HUES64 (cell line): ENCODE measurements around the gene HINT2.
A peak's percentile ranks its signal among the peaks of the same experiment; 100 is the strongest.

Experiments used
- H3K27ac ChIP-seq: 2 replicates; pipeline ENCODE4 v1.7.0; 2013; ENCODE audit warnings: low read depth, low read length, inconsistent platforms
- H3K27me3 ChIP-seq: 2 replicates; pipeline ENCODE4 v1.6.1; 2013; ENCODE audit warnings: mild to moderate bottlenecking, low read length; ENCODE audit not compliant: insufficient read depth
- H3K36me3 ChIP-seq: 2 replicates; pipeline ENCODE4 v1.6.1; 2013; ENCODE audit warnings: mild to moderate bottlenecking, low read length; ENCODE audit not compliant: insufficient read depth
- H3K4me1 ChIP-seq: 2 replicates; pipeline ENCODE4 v1.6.1; 2013; ENCODE audit warnings: mild to moderate bottlenecking, low read length, moderate library complexity; ENCODE audit not compliant: insufficient read depth
- H3K4me3 ChIP-seq: 2 replicates; pipeline ENCODE4 v1.5.1; 2013; ENCODE audit warnings: mild to moderate bottlenecking, low read length, moderate library complexity
- H3K9ac ChIP-seq: 2 replicates; pipeline ENCODE4 v1.6.1; 2013; ENCODE audit warnings: mild to moderate bottlenecking, low read depth, low read length
- H3K9me3 ChIP-seq: 2 replicates; pipeline ENCODE4 v1.6.1; 2013; ENCODE audit warnings: low read depth, low read length; ENCODE audit not compliant: insufficient read depth
- WGBS: fragments of 150-250, 120-280 bp; methylation state at CpG from one replicate; pipeline ENCODE4 v1.1.7; 2013; ENCODE audit warnings: missing lambda C conversion rate; 5-methylcytosine and 5-hydroxymethylcytosine counted together

Gene HINT2

DNA sequence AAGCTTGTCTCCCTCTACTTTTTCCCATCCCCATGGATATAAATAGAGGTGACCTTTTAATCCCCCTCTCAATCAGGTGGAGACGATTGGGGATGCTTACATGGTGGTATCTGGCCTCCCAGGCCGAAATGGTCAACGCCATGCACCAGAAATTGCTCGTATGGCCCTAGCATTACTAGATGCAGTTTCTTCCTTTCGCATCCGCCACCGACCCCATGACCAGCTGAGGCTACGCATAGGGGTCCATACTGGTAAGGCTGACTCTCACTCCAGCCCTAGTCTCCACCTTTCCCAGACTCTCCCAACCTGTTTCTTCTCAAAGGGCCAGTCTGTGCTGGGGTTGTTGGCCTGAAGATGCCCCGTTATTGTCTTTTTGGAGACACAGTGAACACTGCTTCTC is 6.4 kb downstream of the HINT2 start:
- H3K27me3 ChIP-seq, result 0 out of 2 replicates have a peak, but pooled peaks cover 3% of the 10 kb centered on the region
- H3K4me1 ChIP-seq, result 0 out of 2 replicates have a peak, but pooled peaks cover 5% of the 10 kb centered on the region
- WGBS, result 96% methylated on average over 9 of the region's 9 CpGs

DNA sequence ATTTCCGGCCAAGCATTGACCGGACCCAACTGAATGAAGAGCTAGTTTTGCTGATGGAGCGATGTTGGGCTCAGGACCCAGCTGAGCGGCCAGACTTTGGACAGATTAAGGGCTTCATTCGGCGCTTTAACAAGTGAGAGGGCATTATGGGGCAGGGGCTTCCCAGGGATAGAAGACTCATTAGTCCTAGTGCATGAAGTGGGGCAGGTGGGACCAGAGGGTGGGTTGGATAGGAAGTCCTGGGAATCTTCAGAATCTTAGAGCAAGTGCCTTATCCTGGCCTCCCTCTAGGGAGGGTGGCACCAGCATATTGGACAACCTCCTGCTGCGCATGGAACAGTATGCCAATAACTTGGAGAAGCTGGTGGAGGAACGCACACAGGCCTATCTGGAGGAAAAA is 8.7 kb downstream of the HINT2 start:
- no peaks in the 10 kb centered on the region for H3K4me1 ChIP-seq
- 94% methylated on average over 8 of the region's 8 CpGs for WGBS
- H3K9me3 ChIP-seq, result no peaks in the 10 kb centered on the region
- H3K27me3 ChIP-seq, result no peaks in the 10 kb centered on the region
- H3K36me3 ChIP-seq, result peaks cover 52% of the 10 kb centered on the region
- no peak overlapping the region for H3K27ac ChIP-seq
- no peak overlapping the region for H3K4me3 ChIP-seq
- no peak overlapping the region for H3K9ac ChIP-seq

More for the DNA sequence above, 6.4 kb downstream of the HINT2 start:
- H3K9me3 ChIP-seq, result no peaks in the 10 kb centered on the region
- H3K9ac ChIP-seq, result no peak overlapping the region
- no peak overlapping the region for H3K4me3 ChIP-seq
- no peak overlapping the region for H3K27ac ChIP-seq
- peaks cover 43% of the 10 kb centered on the region for H3K36me3 ChIP-seq

DNA sequence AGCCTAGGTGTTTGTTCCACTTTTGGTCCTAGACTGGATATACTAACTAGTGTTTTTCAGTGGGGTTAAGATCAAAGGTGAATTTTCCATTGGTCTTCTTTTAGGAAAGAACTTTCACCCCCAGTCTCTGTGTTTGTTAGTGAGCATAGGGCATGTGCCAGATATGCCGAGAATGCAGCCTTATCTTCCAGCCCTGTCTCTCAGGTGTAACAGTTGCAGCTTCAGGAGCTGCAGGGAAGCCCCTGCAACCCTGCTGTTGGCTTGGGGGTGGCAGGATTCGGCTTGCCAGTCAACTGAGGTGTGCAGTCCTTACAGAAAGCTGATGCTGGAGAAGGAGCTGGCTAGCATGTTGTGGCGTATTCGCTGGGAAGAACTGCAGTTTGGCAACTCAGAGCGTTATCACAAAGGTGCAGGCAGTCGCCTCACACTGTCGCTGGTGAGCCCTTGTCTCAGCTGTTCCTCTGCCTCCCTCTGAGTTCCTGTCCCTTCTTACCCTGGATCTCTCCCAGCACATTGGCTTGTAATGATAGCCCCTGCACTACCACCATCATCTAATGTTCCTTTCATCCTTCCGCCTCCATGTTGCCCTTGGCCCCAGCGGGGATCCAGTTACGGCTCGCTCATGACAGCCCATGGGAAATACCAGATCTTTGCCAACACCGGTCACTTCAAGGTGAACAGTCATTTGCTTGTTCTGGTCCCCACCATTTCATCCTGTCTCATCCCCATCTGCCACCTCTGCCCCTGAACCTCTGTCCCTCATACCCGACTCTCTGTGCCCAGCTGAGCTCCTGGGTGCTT is 13.3 kb downstream of the HINT2 start:
- H3K9ac ChIP-seq, result no peak overlapping the region
- H3K27me3 ChIP-seq, result no peaks in the 10 kb centered on the region
- no peaks in the 10 kb centered on the region for H3K4me1 ChIP-seq
- no peaks in the 10 kb centered on the region for H3K9me3 ChIP-seq
- H3K36me3 ChIP-seq, result peaks cover 28% of the 10 kb centered on the region
- no peak overlapping the region for H3K27ac ChIP-seq
- 94% methylated on average over 13 of the region's 13 CpGs for WGBS
- H3K4me3 ChIP-seq, result no peak overlapping the region

DNA sequence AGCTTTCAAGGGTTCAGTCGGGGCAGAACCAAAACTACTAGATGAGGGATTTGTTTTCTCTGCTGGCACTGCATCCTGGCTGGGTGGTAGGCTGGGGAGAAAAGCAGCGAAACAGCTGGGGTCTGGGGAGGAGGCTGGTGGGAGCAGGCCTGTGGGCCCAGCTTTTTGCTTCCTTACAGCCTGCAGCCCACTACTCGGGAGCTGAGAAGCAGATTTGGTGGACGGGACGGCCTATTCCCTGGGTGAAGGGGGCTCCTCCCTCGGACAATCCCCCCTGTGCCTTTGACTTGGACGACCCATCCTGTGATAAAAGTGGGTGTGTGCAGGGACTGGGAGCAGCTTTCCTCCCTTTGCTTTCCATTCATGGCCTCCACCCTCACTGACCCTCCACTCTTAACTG is 14.3 kb downstream of the HINT2 start:
- 91% methylated on average over 7 of the region's 7 CpGs for WGBS
- Histone ChIP-seq H3K9ac (no peak overlapping the region), H3K4me3 (no peak overlapping the region), H3K27me3 (no peaks in the 10 kb centered on the region), H3K36me3 (peaks cover 19% of the 10 kb centered on the region), H3K4me1 (no peaks in the 10 kb centered on the region), H3K9me3 (no peaks in the 10 kb centered on the region), H3K27ac (no peak overlapping the region)

DNA sequence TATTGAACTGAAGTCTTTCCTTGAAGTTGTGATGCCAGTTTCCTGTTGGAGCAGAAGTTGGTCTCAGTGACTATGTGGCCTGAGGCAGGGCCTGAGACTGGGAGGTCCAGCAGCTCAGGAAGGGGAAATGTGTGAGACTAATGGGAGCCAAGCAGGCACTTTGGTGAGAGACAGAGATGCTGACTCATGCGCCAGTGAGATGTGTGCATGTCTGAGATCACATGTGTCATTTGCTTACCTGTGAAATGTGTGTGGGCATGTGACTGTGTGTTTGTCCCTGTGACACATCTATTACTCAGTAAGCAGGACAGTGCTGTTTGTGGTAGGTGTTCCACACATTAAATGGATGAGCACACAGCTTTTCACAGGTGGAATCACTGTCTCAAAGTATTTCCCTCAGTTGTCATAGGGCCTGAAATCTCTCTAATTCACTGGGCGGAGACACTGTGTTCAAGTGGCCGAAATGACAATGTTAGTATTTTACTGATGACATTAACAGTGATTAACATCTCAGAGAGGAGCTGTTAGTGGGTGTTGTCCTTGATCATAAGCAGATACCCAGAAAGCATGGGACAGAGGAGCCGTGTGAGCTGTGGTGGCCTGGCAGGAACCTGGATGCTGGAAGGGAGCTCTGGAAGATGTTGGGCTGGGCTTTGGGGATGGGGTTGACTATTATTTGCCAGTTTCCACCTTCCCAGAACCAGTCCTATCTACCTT is 16.0 kb downstream of the HINT2 start:
- Histone ChIP-seq H3K9ac (no peak overlapping the region), H3K4me1 (no peaks in the 10 kb centered on the region), H3K9me3 (no peaks in the 10 kb centered on the region), H3K27me3 (no peaks in the 10 kb centered on the region), H3K36me3 (peaks cover 10% of the 10 kb centered on the region), H3K4me3 (no peak overlapping the region), H3K27ac (no peak overlapping the region)
- 90% methylated on average over 4 of the region's 4 CpGs for WGBS

DNA sequence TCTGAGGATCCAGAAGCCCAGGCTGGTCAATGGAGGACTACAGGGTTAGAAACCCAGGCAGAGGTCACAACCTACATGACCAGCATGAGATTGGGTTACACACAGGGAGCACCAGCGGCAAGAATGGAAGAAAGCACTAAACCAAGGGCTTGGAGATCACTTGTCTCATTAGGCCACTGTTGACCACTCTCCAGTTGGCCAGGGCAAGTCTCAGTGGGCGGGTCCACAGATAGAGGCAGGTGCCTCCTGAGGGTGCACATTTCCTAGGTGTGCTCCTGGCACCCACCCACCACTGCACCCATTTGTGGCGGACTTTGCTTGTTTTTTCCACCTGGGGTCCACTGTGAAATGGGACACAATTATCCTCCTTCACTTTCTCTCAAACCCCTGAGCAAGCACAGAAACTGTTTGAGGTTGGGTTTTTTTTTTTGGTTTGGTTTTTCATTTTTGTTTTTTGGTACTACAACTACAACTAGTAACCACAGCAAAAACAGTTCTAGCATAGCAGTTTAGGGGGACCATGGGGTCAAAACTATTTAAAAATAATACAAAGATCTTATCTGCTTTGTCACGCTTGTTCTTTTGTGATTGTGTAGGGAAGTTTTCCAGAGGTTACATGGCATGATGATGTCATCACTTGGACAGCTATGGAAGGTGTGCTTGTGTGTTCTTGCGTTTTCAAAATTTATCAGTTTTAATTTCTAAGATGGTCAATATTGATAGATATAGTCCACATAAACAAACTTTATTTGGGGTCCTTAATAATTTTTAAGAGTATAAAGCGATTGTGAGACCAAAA is 17.3 kb downstream of the HINT2 start:
- Histone ChIP-seq H3K9ac (no peak overlapping the region), H3K4me1 (no peaks in the 10 kb centered on the region), H3K9me3 (no peaks in the 10 kb centered on the region), H3K4me3 (no peak overlapping the region), H3K36me3 (peaks cover 5% of the 10 kb centered on the region), H3K27me3 (no peaks in the 10 kb centered on the region), H3K27ac (no peak overlapping the region)
- WGBS, result 95% methylated on average over 4 of the region's 6 CpGs

DNA sequence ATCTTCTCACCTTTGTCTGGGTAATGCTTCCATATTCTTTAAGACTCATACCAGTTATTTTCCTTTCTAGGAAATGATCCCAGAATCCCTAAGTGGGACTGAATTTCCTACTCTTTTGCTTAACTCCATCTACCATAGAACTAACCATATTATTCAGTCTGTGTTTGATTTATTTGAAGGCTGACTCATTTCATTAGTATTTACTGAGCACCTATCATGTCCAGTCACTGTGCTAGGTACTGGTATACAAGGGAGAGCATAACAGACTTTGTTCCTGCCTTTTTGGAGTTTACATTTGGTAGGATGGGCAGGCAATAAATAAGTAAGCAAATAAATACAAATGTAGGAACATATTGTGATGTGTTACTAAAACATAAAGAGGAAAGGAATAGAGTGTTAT is 19.1 kb downstream of the HINT2 start:
- no peak overlapping the region for H3K4me3 ChIP-seq
- H3K36me3 ChIP-seq, result no peaks in the 10 kb centered on the region
- no peak overlapping the region for H3K27ac ChIP-seq
- H3K9me3 ChIP-seq, result no peaks in the 10 kb centered on the region
- peaks cover 2% of the 10 kb centered on the region for H3K4me1 ChIP-seq
- H3K27me3 ChIP-seq, result peaks cover 2% of the 10 kb centered on the region
- H3K9ac ChIP-seq, result no peak overlapping the region

DNA sequence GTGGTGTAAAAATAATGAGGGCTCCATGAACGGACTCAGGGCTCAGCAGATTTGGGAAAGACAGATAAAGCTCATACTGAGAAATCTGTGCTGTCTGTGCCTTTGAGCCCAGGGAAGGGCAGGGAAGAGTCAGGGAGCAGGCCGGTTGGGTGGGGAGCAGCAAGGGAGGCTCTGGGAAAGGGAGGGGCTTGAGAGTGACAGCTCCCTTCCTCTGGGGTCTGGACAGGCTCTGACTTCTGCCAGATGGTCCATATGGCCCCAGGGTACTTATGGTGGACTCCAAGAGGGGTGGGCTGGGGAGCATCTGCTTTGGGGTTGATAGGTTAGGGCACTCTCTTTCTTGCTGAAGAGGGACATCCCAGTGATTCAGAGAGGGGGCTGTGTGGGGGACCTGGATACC is 21.4 kb downstream of the HINT2 start:
- no peaks in the 10 kb centered on the region for H3K36me3 ChIP-seq
- peaks cover 6% of the 10 kb centered on the region for H3K4me1 ChIP-seq
- peaks cover 5% of the 10 kb centered on the region for H3K27me3 ChIP-seq
- H3K27ac ChIP-seq, result no peak overlapping the region
- H3K9ac ChIP-seq, result no peak overlapping the region
- H3K9me3 ChIP-seq, result no peaks in the 10 kb centered on the region
- no peak overlapping the region for H3K4me3 ChIP-seq
- 80% methylated on average over 2 of the region's 2 CpGs for WGBS

DNA sequence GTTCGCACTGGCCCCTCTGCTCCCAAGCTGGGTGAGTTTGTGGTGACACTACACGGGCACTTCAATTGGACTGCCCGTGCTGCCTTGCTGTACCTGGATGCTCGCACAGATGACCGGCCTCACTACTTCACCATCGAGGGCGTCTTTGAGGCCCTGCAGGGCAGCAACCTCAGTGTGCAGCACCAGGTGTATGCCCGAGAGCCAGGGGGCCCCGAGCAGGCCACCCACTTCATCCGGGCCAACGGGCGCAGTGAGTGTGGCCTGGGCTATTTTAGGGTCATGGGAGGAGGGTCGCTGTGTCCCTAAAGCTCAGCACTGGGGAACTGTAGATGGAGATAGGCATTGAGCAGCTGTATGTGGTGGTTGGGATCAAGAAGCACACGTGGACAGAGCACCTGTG is 22.0 kb downstream of the HINT2 start:
- peaks cover 5% of the 10 kb centered on the region for H3K27me3 ChIP-seq
- no peaks in the 10 kb centered on the region for H3K36me3 ChIP-seq
- WGBS, result 94% methylated on average over 14 of the region's 14 CpGs
- no peak overlapping the region for H3K9ac ChIP-seq
- no peaks in the 10 kb centered on the region for H3K9me3 ChIP-seq
- no peak overlapping the region for H3K4me3 ChIP-seq
- H3K27ac ChIP-seq, result no peak overlapping the region
- H3K4me1 ChIP-seq, result peaks cover 6% of the 10 kb centered on the region

DNA sequence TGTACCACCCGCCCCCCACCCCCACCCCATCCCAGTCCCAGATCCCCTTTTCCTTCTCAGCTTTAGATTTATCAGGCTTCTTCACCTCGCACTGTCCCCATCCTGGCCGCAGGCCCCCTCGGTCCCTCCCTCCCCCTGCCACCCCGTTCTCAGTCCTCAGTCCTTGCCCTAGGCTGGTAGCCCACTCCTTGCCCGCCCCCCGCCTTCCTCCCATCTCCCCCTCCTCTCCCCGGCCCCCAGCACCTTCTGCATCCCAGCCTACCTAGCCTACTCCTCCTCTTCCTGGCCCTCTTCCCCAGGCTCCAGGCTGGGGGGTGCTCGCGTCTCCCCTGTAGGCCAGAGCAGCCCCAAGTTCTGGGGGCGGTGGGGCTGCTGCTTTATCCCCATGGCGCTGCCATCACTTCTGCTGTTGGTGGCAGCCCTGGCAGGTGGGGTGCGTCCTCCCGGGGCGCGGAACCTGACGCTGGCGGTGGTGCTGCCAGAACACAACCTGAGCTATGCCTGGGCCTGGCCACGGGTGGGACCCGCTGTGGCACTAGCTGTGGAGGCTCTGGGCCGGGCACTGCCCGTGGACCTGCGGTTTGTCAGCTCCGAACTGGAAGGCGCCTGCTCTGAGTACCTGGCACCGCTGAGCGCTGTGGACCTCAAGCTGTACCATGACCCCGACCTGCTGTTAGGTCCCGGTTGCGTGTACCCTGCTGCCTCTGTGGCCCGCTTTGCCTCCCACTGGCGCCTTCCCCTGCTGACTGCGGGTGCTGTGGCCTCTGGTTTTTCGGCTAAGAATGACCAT is 22.6 kb downstream of the HINT2 start:
- Histone ChIP-seq H3K9me3 (no peaks in the 10 kb centered on the region), H3K4me1 (peaks cover 6% of the 10 kb centered on the region), H3K27me3 (peaks cover 5% of the 10 kb centered on the region), H3K36me3 (no peaks in the 10 kb centered on the region), H3K27ac (no peak overlapping the region), H3K9ac (no peak overlapping the region; the same call in 1 of the 2 replicates), H3K4me3 (peak overlapping the region; percentile 68)
- 85% methylated on average over 32 of the region's 34 CpGs for WGBS
